SU-DHL-6 (cell line): ENCODE data around the gene UBA6.

Source experiments
- H2AFZ ChIP-seq: fragments of 200-600 bp; sonication (generic); 2 replicates; pipeline ENCODE4 v1.6.1; 2014; ENCODE audit warnings: low read depth, mild to moderate bottlenecking, moderate library complexity, mixed read lengths, antibody characterized with exemption, low read length; ENCODE audit not compliant: severe bottlenecking
- H3F3A ChIP-seq: fragments of 200-600 bp; shearing (Covaris generic); 2 replicates; pipeline ENCODE4 v1.6.0; 2016; ENCODE audit warnings: antibody characterized with exemption, mild to moderate bottlenecking; ENCODE audit not compliant: insufficient read depth
- H3K27ac ChIP-seq: fragments of 200-600 bp; sonication (generic); 2 replicates; pipeline ENCODE4 v1.5.1; 2016; ENCODE audit warnings: low read depth, mild to moderate bottlenecking, low read length, moderate library complexity, mixed read lengths
- H3K27me3 ChIP-seq: fragments of 200-600 bp; sonication (generic), shearing (Covaris generic); 2 replicates; pipeline ENCODE4 v1.6.0; 2014; ENCODE audit warnings: mild to moderate bottlenecking, low read length
- H3K36me3 ChIP-seq: fragments of 200-600 bp; sonication (generic); 2 replicates; pipeline ENCODE4 v1.6.1; 2014; ENCODE audit warnings: mild to moderate bottlenecking, low read length, mixed read lengths
- H3K4me2 ChIP-seq: fragments of 300-600, 200-600 bp; shearing (Covaris generic), sonication (generic); 2 replicates; pipeline ENCODE4 v1.6.0; 2014; ENCODE audit warnings: low read length, low read depth, mild to moderate bottlenecking; ENCODE audit not compliant: poor library complexity, severe bottlenecking
- H3K4me3 ChIP-seq: fragments of 200-600 bp; sonication (generic); 2 replicates; pipeline ENCODE4 v1.5.1; 2014; ENCODE audit warnings: antibody characterized with exemption, low read length, mild to moderate bottlenecking, mixed read lengths; ENCODE audit not compliant: insufficient read depth, poor library complexity, severe bottlenecking
- H3K79me2 ChIP-seq: fragments of 200-600 bp; sonication (generic); 2 replicates; pipeline ENCODE4 v1.6.1; 2014; ENCODE audit warnings: mild to moderate bottlenecking, low read length, moderate library complexity; ENCODE audit not compliant: insufficient read depth
- H3K9ac ChIP-seq: fragments of 200-600 bp; sonication (generic); 2 replicates; pipeline ENCODE4 v1.7.0; 2014; ENCODE audit warnings: mild to moderate bottlenecking, low read length
- H3K9me2 ChIP-seq: fragments of 200-600 bp; sonication (generic); replicated peaks from 2 replicates; pipeline ENCODE4 v1.6.1; 2014; ENCODE audit warnings: low read length; ENCODE audit not compliant: insufficient read depth
- H3K9me3 ChIP-seq: fragments of 200-600 bp; sonication (generic); 2 replicates; pipeline ENCODE4 v1.6.1; 2014; ENCODE audit warnings: low read length, mixed read lengths; ENCODE audit not compliant: insufficient read depth
- H4K20me1 ChIP-seq: fragments of 200-600 bp; sonication (generic); 2 replicates; pipeline ENCODE4 v1.6.1; 2014; ENCODE audit warnings: low read depth, mild to moderate bottlenecking, antibody characterized with exemption, low read length, moderate library complexity, mixed read lengths
- CTCF ChIP-seq: fragments of 200-600 bp; sonication (generic); IDR thresholded peaks from one replicate; pipeline ENCODE4 v1.5.1; 2017; ENCODE audit warnings: antibody characterized with exemption, mild to moderate bottlenecking, low read length, moderate library complexity; ENCODE audit not compliant: insufficient read depth, poor library complexity, severe bottlenecking
- EZH2phosphoT487 ChIP-seq: fragments of 200-600 bp; sonication (generic), shearing (Covaris generic); conservative IDR thresholded peaks from 2 replicates; pipeline ENCODE4 v1.6.1; 2018; ENCODE audit warnings: mild to moderate bottlenecking, antibody characterized with exemption, low read length, moderate library complexity, mixed read lengths

UBA6 gene

GRCh38 chr4:67718848-67719247 lies 17.9 kb upstream of the UBA6 start:
- Histone ChIP-seq H3K4me2 (no peak overlapping the region), H2AFZ (no peak overlapping the region), H3K36me3 (no peaks in the 10 kb centered on the region), H3K27me3 (no peaks in the 10 kb centered on the region), H3K4me3 (no peak overlapping the region), H4K20me1 (no peaks in the 10 kb centered on the region), H3F3A (no peaks in the 10 kb centered on the region), H3K9me2 (no peaks in the 10 kb centered on the region), H3K27ac (no peak overlapping the region), H3K79me2 (no peaks in the 10 kb centered on the region), H3K9me3 (no peaks in the 10 kb centered on the region), H3K9ac (no peak overlapping the region)
- TF ChIP-seq CTCF, result no peak
- no peak for TF ChIP-seq EZH2phosphoT487

- Histone ChIP-seq H3F3A (no peaks in the 10 kb centered on the region), H2AFZ (no peak overlapping the region), H3K79me2 (no peaks in the 10 kb centered on the region), H3K27ac (no peak overlapping the region), H3K27me3 (no peaks in the 10 kb centered on the region), H3K36me3 (no peaks in the 10 kb centered on the region), H3K4me2 (no peak overlapping the region), H3K4me3 (no peak overlapping the region), H3K9me2 (no peaks in the 10 kb centered on the region), H3K9ac (no peak overlapping the region), H3K9me3 (no peaks in the 10 kb centered on the region), H4K20me1 (no peaks in the 10 kb centered on the region)
- TF ChIP-seq EZH2phosphoT487 (no peak), CTCF (no peak)
Observed at GRCh38 chr4:67717586-67717985, 16.6 kb upstream of the UBA6 start.

- Histone ChIP-seq H4K20me1 (no peaks in the 10 kb centered on the region), H3K9me2 (no peaks in the 10 kb centered on the region), H3F3A (no peaks in the 10 kb centered on the region), H3K27ac (no peak overlapping the region), H3K27me3 (no peaks in the 10 kb centered on the region), H3K4me2 (no peak overlapping the region), H3K9me3 (no peaks in the 10 kb centered on the region), H3K4me3 (no peak overlapping the region), H3K9ac (no peak overlapping the region), H3K36me3 (no peaks in the 10 kb centered on the region), H3K79me2 (0 out of 2 replicates have a peak, but pooled peaks cover under 1% of the 10 kb centered on the region), H2AFZ (no peak overlapping the region)
- TF ChIP-seq EZH2phosphoT487 (no peak), CTCF (no peak)
Observed at GRCh38 chr4:67714955-67715354, 14.0 kb upstream of the UBA6 start.

- Histone ChIP-seq H3F3A (no peaks in the 10 kb centered on the region), H3K9ac (no peak overlapping the region), H3K36me3 (no peaks in the 10 kb centered on the region), H3K4me3 (no peak overlapping the region), H3K27ac (no peak overlapping the region), H3K4me2 (no peak overlapping the region), H3K9me3 (no peaks in the 10 kb centered on the region), H2AFZ (no peak overlapping the region), H4K20me1 (no peaks in the 10 kb centered on the region), H3K27me3 (no peaks in the 10 kb centered on the region), H3K79me2 (0 out of 2 replicates have a peak, but pooled peaks cover 6% of the 10 kb centered on the region), H3K9me2 (no peaks in the 10 kb centered on the region)
- TF ChIP-seq CTCF (no peak), EZH2phosphoT487 (no peak)
Observed at GRCh38 chr4:67714248-67714583, 13.3 kb upstream of the UBA6 start.
